Hepatocyte (in vitro differentiated cells): ENCODE measurements around the gene HRH1.

Experiments
- CTCF ChIP-seq: fragments of 200-600 bp; sonication (generic); IDR thresholded peaks from 2 replicates; pipeline ENCODE4 v1.5.1; 2016; ENCODE audit warnings: antibody characterized with exemption, mild to moderate bottlenecking; ENCODE audit not compliant: poor library complexity
- EZH2 ChIP-seq: fragments of 200-600 bp; sonication (generic); IDR thresholded peaks from 2 replicates; pipeline ENCODE4 v1.6.1; 2016; ENCODE audit warnings: antibody characterized with exemption, mild to moderate bottlenecking, borderline replicate concordance
- EZH2phosphoT487 ChIP-seq: fragments of 200-600 bp; sonication (generic); IDR thresholded peaks from one replicate; pipeline ENCODE4 v1.6.1; 2018; ENCODE audit warnings: antibody characterized with exemption, mild to moderate bottlenecking, low read depth, moderate library complexity; ENCODE audit not compliant: unreplicated experiment, severe bottlenecking

GRCh38 chr3:11162401-11163345 is 8.4 kb downstream of the HRH1 start:
- TF ChIP-seq CTCF = no peak
- no peak for TF ChIP-seq EZH2phosphoT487
- TF ChIP-seq EZH2 = no peak
